NCI-H446 (cell line): ENCODE measurements around the gene CSF2RB.

Experiments used
- DNase-seq, 2 experiments: peaks; one replicate each; lab custom pipeline; 2025; lab: John Stamatoyannopoulos, UW

The CSF2RB gene

DNA sequence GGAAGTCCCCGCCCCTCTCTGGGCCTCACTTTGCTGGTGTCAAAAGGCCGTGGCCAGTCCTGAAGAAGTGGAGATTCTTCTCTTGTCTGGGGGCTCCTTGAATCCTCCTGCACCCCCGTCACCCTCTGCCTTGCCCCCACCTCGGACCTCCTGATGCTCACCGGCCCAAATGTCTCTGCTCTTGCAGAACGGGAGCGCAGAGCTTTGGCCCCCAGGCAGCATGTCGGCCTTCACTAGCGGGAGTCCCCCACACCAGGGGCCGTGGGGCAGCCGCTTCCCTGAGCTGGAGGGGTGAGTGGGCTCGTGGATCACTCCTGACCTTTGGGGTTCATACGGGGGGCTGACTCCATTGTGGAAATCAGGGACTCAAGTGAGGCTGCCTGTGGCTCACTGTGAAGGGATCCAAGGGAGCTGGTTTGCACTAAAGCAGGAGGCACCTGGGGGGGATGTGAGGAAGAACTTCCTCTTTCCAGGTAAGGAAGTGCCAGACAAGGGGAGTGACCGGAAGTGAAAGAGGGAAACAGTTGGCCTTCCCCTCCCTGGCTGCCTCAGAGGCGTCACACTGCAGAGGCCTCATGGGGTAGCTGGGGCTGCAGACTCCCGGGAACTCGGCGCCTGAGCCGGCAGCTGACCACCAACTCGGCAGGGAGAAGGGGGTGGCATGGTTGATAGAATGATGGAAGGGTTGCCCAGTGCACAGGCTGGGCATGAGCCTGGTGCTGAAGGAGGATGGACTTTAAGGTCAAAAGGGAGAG lies 23.1 kb downstream of the CSF2RB start:
- DNase-seq: no peak

DNA sequence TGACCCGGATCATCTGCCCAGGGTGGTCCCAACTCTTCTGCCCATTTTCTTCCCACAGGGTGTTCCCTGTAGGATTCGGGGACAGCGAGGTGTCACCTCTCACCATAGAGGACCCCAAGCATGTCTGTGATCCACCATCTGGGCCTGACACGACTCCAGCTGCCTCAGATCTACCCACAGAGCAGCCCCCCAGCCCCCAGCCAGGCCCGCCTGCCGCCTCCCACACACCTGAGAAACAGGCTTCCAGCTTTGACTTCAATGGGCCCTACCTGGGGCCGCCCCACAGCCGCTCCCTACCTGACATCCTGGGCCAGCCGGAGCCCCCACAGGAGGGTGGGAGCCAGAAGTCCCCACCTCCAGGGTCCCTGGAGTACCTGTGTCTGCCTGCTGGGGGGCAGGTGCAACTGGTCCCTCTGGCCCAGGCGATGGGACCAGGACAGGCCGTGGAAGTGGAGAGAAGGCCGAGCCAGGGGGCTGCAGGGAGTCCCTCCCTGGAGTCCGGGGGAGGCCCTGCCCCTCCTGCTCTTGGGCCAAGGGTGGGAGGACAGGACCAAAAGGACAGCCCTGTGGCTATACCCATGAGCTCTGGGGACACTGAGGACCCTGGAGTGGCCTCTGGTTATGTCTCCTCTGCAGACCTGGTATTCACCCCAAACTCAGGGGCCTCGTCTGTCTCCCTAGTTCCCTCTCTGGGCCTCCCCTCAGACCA lies 24.0 kb downstream of the CSF2RB start:
- DNase-seq: no peak

DNA sequence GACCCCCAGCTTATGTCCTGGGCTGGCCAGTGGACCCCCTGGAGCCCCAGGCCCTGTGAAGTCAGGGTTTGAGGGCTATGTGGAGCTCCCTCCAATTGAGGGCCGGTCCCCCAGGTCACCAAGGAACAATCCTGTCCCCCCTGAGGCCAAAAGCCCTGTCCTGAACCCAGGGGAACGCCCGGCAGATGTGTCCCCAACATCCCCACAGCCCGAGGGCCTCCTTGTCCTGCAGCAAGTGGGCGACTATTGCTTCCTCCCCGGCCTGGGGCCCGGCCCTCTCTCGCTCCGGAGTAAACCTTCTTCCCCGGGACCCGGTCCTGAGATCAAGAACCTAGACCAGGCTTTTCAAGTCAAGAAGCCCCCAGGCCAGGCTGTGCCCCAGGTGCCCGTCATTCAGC lies 24.6 kb downstream of the CSF2RB start:
- no peak for DNase-seq

DNA sequence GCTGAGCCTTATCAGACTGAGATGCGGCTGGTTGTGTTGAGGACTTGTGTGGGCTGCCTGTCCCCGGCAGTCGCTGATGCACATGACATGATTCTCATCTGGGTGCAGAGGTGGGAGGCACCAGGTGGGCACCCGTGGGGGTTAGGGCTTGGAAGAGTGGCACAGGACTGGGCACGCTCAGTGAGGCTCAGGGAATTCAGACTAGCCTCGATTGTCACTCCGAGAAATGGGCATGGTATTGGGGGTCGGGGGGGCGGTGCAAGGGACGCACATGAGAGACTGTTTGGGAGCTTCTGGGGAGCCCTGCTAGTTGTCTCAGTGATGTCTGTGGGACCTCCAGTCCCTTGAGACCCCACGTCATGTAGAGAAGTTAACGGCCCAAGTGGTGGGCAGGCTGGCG lies 25.5 kb downstream of the CSF2RB start:
- no peak for DNase-seq

DNA sequence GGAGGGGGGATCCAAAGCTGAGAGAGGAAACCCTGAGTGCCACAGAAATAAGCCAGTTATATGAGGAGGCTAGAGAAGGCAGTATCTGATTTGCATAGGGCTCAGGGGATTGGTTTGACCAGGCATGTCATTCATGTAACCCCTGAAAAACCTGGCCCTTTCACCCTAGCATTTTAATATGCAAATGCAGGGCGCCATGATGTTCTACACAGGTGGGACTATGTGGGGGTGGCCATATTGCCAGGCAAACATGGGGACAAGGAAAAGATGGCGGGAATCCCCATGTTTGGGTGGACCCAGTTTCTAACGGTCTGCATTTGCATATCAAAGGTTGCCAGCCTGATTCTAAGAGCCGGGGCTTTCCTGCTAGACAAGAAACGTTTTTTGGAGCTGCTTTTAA lies 27.2 kb downstream of the CSF2RB start:
- no peak for DNase-seq

DNA sequence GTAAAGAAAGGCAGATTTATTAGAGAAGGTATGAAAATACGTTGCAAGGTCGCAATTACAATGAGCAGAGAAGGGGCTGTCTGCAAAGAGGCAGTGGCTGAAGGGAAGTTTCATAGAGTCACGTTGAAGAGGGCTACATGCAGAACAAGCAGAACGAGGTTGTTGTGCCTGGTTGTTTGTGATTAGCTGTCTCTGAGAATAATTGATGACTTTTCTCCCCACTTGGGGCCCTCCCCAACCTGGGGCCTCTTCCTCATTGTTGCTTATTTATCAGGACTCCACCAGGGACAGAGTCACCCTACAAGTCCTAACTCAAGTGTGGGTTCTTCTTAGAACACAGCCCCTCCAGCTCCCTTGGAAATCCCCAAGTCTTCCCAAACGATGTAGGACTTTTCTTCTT lies 29.1 kb downstream of the CSF2RB start:
- DNase-seq: no peak

DNA sequence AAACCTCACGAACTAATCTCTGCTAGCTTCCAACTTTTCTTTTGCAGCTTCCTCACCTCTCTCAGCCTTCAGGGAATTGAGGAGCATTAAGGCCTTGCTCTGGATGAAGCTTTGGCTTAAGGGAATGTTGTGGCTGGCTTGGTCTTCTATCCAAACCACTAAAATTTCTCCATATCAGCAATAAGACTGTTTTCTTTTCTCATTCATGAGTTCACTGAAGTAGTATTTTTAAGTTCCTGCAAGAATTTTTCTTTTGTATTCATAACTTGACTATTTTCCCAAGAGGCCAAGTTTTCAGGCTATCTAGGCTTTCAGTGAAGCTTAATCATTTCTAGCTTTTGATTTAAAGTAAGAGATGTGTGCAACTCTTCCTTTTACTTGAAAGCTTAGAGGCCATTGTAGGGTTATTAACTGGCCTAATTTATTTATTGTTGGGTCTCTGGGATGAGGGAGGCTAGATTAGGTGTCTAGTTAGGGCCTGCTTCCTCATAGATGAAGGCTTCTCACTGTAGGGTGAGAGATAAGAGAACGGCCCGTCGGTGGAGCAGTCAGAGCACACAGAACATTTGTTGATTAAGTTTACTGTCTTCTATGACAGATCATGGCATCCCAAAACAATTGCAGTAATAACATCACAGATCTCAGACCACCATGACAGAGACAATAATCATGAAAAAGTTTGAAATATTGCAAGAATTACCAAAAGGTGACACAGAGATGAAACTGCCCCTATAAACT lies 33.2 kb downstream of the CSF2RB start:
- no peak for DNase-seq

DNA sequence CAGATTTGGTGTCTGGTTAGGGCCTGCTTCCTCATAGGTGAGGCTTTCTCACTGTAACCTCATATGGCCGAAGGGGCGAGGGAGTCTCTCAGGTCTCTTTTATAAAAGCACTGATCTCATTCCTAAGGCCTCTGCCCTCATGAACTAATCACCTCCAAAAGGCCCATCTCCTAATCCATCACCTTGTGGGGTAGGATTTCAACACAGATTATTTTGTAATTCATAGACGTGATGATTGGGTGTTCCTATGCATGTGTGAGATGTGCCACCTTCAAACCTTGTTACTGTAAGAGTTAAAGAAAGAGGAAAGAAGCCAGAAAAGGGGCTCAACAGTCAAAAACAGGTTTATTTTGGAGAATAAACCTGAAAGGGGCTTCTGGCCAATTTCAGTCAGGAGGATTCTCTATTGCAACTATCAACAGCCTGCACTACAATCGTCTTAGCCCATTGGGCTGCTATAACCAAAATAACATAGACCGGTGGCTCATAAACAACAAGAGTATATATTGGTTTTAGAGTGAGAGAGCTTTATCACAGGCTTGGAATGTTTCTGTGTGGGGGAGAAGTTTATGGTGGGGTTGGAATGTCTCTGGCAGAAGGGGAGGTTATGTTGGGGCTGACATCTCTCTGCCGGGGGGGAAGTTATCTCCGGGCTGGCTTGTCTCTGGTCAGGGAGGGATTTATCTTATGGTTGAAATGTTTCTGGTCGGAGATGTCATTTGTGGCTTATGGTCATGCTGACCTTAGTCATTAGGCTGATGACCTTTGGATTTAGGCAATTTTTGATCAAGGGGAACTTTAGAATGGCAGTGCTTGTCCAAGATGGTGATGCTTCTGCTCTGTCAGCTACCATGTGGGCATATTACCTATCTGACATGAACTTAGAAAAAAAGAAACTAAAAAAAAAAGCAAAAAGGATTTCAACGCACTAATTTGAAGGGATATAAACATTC lies 35.1 kb downstream of the CSF2RB start:
- DNase-seq: no peak

DNA sequence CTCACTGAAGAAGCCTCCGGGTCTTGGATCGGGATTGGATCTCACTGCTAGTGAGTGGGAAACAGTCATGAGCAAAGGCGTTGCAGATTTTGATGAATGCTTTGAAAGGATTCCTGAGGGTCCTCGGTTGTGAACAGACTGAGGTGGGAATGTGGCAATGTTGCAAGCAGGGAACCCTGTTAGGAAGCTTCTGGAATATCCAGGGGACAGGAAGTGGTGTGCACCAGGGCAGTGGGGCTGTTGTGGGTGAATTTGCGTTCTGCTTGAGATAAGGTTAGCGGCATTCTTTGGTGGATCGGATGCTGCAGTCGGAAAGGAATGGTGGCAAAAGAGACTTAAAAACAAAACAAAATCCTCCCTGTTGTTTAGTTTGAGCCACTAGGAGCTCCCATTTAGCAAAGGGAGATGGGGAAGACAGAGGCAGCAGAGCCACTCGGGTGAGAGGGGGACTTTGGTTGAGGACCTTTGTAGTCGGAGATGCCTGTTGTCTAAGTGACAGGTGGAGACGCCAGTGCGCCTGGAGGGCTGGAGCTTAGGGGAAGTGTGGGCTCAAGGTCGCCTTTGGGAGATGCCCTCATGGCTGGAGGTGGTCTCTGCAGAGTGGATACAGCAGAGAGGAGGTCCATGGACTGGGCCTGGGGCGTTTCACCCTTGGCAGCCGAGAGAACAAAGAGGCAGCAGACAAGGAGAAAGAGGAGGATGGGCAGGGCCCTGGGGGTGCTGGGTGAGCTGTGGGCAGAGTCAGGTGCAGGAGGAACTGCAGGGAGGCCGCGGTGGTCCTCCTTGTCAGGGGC lies 37.6 kb downstream of the CSF2RB start:
- no peak for DNase-seq

DNA sequence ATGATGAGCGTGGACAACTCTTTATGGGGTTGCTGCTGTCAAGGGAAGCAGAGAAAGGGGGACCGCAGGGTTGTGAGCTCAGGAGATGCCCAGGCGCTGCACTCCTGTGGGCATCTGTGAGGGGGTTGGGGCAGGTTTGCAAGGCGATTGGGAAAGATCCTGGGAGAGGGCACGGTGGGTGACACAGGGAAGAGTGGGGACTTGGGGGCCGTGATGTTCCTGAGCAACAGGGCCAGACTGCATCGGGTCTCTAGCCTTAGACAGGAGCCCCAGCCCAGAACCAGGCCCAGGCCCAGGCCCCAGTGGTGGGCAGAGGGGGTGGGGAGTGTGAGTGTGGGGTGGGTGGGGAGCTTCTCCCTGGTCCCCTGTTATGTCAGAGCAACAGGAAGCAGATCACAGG lies 38.3 kb downstream of the CSF2RB start:
- no peak for DNase-seq

DNA sequence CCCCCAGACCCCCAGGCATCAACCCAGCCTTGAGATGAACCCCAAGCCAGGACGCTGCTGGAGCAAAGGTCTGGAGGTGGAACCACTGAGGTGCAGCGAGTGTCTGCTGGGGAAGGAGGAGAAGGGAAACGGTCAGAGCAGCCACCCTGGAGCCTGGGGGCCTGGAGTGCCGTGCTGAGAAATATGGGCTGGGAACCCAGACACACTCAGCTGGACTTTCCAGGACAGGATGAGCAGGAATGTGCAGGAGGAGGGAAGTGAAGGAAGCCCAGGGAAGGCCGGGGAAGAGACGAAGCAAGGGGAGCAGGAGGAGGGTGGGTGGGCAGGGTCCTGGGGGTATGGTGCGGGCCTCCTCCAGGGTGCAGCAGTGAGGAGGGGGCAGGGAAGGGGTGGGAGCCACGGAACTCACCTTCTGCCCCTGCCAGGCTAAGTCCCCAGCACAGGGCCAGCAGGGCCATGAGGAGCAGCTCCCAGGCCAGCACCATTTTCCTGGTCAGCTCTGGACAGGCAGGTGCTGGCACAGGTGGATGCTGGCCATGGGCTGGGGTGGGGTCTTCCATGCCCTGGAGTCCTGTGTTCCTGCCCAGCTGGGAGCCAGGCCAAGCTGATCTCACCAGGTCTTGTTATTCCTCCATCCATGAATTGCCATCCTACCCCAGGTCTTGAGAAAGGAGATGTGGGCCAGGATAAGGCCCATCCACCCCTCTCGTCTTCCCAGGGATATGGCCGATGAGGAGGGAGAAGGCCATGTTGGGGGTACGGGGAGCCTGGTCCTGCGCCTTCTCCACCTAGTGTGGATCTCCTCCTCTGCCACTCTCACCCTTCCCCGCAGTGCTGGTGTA lies 40.0 kb downstream of the CSF2RB start:
- DNase-seq: no peak

DNA sequence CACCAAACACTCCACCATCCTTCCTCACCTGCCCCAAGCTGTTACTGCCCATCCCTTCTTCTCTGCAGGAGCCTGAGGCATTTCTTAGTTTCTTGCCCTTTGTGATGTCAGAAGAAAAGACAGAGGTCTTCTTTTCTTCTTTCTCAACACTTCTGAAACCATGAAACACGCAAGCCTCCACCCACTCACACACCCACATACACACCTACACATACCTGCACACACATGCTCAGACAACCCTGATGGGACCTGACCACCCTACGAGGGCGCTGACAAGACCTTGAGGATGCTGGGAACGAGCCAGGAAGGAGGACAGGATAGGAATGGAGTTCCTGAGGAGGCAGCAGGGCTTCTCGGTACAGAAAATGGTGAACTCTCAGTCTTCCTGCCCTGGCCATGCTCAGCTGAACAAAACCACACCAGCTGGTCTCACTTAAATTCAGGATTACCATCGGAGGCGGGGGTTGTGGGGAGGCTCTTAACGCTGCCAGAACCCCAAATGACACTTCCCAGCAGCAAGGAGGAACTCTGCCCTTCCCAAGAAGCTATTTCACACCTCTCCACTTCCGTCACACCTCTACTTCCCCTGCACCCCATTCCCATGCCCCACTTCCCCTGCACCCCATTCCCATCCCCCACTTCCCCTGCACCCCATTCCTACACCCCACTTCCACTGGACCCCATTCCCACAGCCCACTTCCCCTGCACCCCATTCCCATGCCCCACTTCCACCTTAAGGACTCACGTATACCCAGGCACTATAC lies 41.0 kb downstream of the CSF2RB start:
- no peak for DNase-seq

DNA sequence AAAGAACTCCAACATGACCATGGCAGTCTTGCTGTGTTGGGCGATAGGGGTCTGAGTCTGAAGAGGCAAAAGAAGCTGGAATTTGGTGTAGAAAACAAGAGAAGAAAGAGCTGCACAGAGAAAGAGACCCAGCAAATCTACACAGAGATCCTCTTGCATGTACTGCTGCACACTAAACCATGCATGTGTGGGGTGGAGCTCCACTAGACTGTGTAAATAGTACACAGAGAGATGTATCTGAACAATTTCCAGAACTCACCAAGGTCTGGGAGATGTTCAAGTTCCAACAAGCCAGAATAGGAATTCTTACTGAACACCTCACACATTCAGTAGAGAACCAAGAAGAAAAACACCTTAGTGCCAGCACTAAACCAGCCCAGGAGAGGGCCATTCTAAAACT lies 42.3 kb downstream of the CSF2RB start:
- no peak for DNase-seq

DNA sequence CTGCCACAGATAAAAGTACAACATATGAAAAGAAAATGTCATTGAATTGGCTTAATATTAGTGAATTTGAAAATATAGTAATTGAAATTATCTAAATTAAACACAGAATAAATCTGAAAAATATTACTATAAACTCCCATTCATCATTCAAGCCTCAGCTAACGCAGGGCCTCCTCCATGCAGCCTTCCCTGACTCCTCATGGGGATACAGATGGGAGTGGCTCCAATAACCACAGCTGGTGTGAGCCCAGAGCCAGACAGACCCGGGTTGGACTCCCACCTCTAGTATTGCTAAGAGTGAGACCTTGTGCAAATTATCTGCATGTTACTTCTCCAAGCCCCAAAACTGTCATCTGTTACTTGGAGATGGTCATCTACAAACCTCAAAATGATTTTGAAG lies 44.9 kb downstream of the CSF2RB start:
- DNase-seq: no peak

DNA sequence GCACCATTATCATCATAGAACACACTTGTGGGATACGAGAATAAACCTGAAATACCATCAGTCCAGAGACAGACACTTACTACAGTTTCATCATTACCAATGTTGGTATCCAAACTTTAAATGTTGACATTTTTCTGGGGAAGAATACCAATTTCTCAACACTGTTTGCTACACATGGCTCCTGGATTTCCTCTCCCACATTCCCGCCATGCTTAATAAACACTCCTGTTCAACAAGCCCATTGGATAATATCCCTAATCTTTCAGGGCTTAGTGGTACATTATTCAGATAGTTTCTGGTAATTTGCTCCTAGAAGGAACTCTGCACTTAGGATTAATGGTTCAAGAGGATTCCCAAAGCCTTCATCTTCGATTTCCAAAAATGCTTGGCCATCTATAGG lies 48.2 kb downstream of the CSF2RB start:
- no peak for DNase-seq

DNA sequence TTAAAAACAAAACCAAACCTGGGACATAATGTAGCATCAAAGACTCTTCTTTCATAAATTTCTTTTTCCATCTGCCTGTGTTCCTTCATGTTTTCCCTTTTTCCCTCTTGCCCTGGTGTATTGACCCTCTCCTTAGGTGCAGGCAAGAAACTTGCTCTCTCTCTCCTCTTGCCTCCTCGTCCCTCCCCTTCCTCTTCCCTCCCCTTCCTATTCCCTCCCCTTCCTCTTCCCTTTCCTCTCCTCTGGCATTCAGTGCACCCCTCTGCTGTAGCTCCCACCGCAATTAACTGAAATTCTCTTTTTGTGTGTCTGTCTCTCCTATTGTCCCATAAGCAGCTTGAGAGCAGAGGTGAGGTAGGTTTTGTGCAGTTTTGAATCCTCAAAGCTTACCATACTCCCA lies 49.9 kb downstream of the CSF2RB start:
- DNase-seq: no peak

DNA sequence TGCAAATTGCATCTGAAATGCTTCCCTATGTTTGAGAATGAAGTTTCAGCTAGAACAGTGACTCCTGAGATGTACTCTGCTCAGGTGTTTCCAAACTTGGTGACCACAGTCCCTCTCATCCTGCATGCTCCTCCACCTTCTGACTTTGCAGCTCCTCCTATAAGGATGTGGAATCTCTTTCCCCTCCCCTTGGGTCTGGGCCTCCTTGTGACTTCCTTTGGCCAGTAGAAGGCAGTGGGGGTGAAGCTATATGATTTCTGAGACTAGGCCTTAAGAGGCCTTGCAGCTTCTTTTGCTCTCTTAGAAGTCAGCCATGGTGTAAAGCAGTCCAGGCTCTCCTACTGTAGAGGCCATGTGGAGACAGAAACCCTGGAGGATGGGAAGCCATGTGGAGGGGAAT lies 50.7 kb downstream of the CSF2RB start:
- DNase-seq: no peak

DNA sequence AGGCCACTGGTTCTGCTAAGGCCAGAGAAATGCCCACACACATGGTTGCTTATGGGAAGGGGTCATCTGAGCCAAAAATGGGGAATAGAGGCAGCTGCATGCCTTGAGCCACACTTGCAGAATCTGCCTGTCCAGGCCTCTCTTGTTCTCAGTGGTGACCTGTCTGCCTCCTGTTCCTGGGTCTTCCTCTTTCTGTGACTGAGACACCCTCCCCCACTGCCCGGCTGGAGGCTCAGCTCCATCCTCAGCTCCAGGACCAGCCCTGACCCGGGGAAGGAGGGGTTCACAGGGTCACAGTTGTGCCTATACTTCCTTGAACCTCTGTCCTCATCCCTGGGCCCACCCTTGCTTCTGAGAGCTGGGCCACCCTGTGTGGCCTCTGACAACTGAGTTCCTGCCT lies 52.3 kb downstream of the CSF2RB start:
- DNase-seq: no peak

DNA sequence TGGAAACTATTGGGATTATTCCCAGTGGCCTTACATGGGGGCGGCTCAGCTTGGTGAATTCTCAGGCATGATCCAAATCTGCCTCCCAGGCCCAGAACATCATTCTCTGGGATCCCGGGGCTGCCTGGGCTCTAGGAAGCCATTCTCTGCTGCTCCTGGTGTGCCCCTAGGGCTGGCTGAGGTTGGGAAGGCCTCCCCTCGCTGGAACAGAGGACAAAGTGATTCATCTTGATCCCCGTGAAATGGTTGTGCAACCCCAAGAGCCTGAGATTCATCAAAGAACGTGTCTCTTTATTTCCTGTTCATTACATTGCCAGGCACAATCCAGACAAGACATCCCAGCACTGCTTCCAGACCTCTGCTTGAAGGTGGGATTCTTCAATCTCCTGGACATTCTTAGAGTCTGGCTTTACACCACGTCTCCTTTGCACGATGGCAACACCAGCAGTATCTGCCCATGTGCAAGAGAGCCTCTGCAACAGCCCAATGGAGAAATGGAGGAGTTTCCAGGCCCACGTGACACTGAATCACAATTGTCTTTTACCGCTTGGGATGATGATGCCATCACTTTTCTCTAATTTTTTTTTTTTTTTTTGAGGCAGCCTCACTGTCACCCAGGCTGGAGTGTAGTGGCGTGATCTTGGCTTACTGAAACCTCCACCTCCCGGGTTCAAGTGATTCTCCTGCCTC lies 53.6 kb downstream of the CSF2RB start:
- no peak for DNase-seq
